H1 (cell line): ENCODE results near the gene ZDHHC20. TPM values are rescaled to one million over a fixed set of nuclear protein-coding genes. Genes with fewer than 3 reads are reported as not detected.
A peak's percentile ranks its signal among the peaks of the same experiment; 100 is the strongest.

Source experiments
- CTCF ChIA-PET: fragments of 300-600 bp; sonication (Branson Sonifier 250); formaldehyde crosslinking; loops from one replicate; lab custom pipeline; 2021; ENCODE audit not compliant: partially characterized antibody; lab: Charles Lee
- POLR2A ChIA-PET: fragments of 300-600 bp; sonication (Branson Sonifier 250); formaldehyde crosslinking; loops from one replicate; lab custom pipeline; 2021; ENCODE audit warnings: inconsistent platforms; ENCODE audit not compliant: partially characterized antibody; lab: Charles Lee
- DNase-seq, 2 experiments: peaks; one replicate each; pipeline versions ENCODE4 v3.0.0 to v3.0.0-alpha.2; 2010 to 2022; ENCODE audit warnings: low spot score in 2 of 2, low read depth in 1 of 2, mixed read lengths in 1 of 2
- FAIRE-seq: peaks from 2 replicates; lab custom pipeline; 2011; peaks lifted over from hg19 to GRCh38; lab: Jason Lieb, UNC
- H2AFZ ChIP-seq: 2 replicates; pipeline ENCODE4 v1.8.1; 2012; ENCODE audit warnings: low read length, inconsistent platforms
- H2AK5ac ChIP-seq: 2 replicates; pipeline ENCODE4 v1.6.1; 2013; ENCODE audit warnings: low read depth, low read length
- H2BK120ac ChIP-seq: replicated peaks from 2 replicates; pipeline ENCODE3; 2013; ENCODE audit warnings: low read depth, low read length, inconsistent platforms
- H2BK12ac ChIP-seq: 2 replicates; pipeline ENCODE4 v1.6.1; 2013; ENCODE audit warnings: low read depth, low read length
- H2BK15ac ChIP-seq: 2 replicates; pipeline ENCODE4 v1.6.1; 2013; ENCODE audit warnings: low read length
- H2BK20ac ChIP-seq: 2 replicates; pipeline ENCODE4 v1.6.1; 2013; ENCODE audit warnings: low read length
- H2BK5ac ChIP-seq: 2 replicates; pipeline ENCODE4 v1.6.1; 2013; ENCODE audit warnings: low read depth, low read length
- H3K14ac ChIP-seq: 2 replicates; pipeline ENCODE4 v1.6.1; 2013; ENCODE audit warnings: inconsistent platforms; ENCODE audit not compliant: insufficient read length
- H3K18ac ChIP-seq: 2 replicates; pipeline ENCODE4 v1.6.1; 2013; ENCODE audit warnings: low read length; ENCODE audit errors: extremely low read depth
- H3K23ac ChIP-seq: 2 replicates; pipeline ENCODE4 v1.6.1; 2013; ENCODE audit warnings: inconsistent platforms; ENCODE audit not compliant: insufficient read length
- H3K23me2 ChIP-seq: 2 replicates; pipeline ENCODE4 v1.6.1; 2013; ENCODE audit warnings: low read depth, low read length
- H3K27ac ChIP-seq: 2 replicates; pipeline ENCODE4 v1.6.1; 2011; ENCODE audit warnings: low read depth, low read length, inconsistent platforms
- H3K27me3 ChIP-seq, 4 experiments: replicated peaks in 1 of 4; 1 replicate in 1 of 4; 2 replicates in 3 of 4; pipeline versions ENCODE4 v1.6.1 to v1.8.1; 2011 to 2013; ENCODE audit warnings: low read length in 3 of 4, mild to moderate bottlenecking in 3 of 4, inconsistent platforms in 2 of 4, mixed read lengths in 2 of 4, moderate library complexity in 1 of 4; ENCODE audit not compliant: control insufficient read depth in 3 of 4, insufficient read depth in 3 of 4; ENCODE audit errors: extremely low read depth in 1 of 4
- H3K36me3 ChIP-seq, 4 experiments: 2 replicates each; pipeline versions ENCODE4 v1.6.1 to v1.8.1; 2011 to 2013; ENCODE audit warnings: mild to moderate bottlenecking in 4 of 4, low read length in 3 of 4, moderate library complexity in 2 of 4, control low read depth in 1 of 4, inconsistent platforms in 1 of 4; ENCODE audit not compliant: insufficient read depth in 4 of 4, control insufficient read depth in 2 of 4
- H3K4ac ChIP-seq: replicated peaks from 2 replicates; pipeline ENCODE3; 2013; ENCODE audit warnings: low read length, low read depth, mixed read lengths, inconsistent platforms; ENCODE audit not compliant: insufficient read length
- H3K4me1 ChIP-seq, 4 experiments: replicated peaks in 1 of 4; 1 replicate in 1 of 4; 2 replicates in 3 of 4; pipeline versions ENCODE4 v1.6.1 to v1.8.1; 2011 to 2013; ENCODE audit warnings: low read length in 3 of 4, inconsistent platforms in 2 of 4, mixed read lengths in 1 of 4; ENCODE audit not compliant: insufficient read depth in 4 of 4, control insufficient read depth in 3 of 4
- H3K4me2 ChIP-seq, 2 experiments: 2 replicates each; pipeline versions ENCODE4 v1.6.1 to v1.8.1; 2011 to 2013; ENCODE audit warnings: low read depth in 2 of 2, low read length in 2 of 2, control low read depth in 1 of 2, inconsistent platforms in 1 of 2, mild to moderate bottlenecking in 1 of 2; ENCODE audit not compliant: insufficient read depth in 1 of 2
- H3K4me3 ChIP-seq, 4 experiments: fragments of 200-600, 300-600 bp in 1 of 4; sonication (generic), shearing (Covaris generic), sonication (Bioruptor Twin) in 1 of 4; 2 replicates each; pipeline versions ENCODE4 v1.5.1 to v1.8.1; 2011 to 2016; ENCODE audit warnings: low read length in 4 of 4, low read depth in 3 of 4, control low read depth in 2 of 4, inconsistent platforms in 2 of 4, mild to moderate bottlenecking in 2 of 4, mixed read lengths in 1 of 4, moderate library complexity in 1 of 4; ENCODE audit not compliant: insufficient read depth in 2 of 4; ENCODE audit errors: extremely low read depth in 1 of 4
- H3K56ac ChIP-seq: replicated peaks from 2 replicates; pipeline ENCODE3; 2013; ENCODE audit warnings: low read depth, mild to moderate bottlenecking, mixed read lengths, low read length, inconsistent platforms; ENCODE audit not compliant: insufficient read length
- H3K79me1 ChIP-seq: 2 replicates; pipeline ENCODE4 v1.6.1; 2013; ENCODE audit warnings: low read depth, low read length, control low read depth
- H3K79me2 ChIP-seq, 2 experiments: 2 replicates each; pipeline versions ENCODE4 v1.6.1 to v1.8.1; 2012 to 2013; ENCODE audit warnings: low read length in 2 of 2, mild to moderate bottlenecking in 2 of 2, inconsistent platforms in 1 of 2; ENCODE audit not compliant: insufficient read depth in 2 of 2, control insufficient read depth in 1 of 2
- H3K9ac ChIP-seq, 4 experiments: replicated peaks in 1 of 4; 1 replicate in 1 of 4; 2 replicates in 3 of 4; pipeline versions ENCODE4 v1.6.1 to v1.8.1; 2011 to 2013; ENCODE audit warnings: low read depth in 3 of 4, low read length in 3 of 4, control low read depth in 2 of 4, mild to moderate bottlenecking in 2 of 4, moderate library complexity in 2 of 4, inconsistent platforms in 1 of 4; ENCODE audit errors: extremely low read depth in 1 of 4
- H3K9me3 ChIP-seq, 2 experiments: 2 replicates each; pipeline versions ENCODE4 v1.6.1 to v1.8.1; 2012 to 2013; ENCODE audit warnings: mild to moderate bottlenecking in 2 of 2, moderate library complexity in 2 of 2, control low read depth in 1 of 2, inconsistent platforms in 1 of 2, low read depth in 1 of 2, low read length in 1 of 2, mixed read lengths in 1 of 2; ENCODE audit not compliant: insufficient read depth in 2 of 2
- H4K20me1 ChIP-seq, 2 experiments: replicated peaks in 1 of 2; 2 replicates each; pipeline versions ENCODE3 to v1.8.1; 2011 to 2013; ENCODE audit warnings: inconsistent platforms in 2 of 2, low read length in 2 of 2, mild to moderate bottlenecking in 1 of 2; ENCODE audit not compliant: insufficient read depth in 2 of 2, control insufficient read depth in 1 of 2
- H4K5ac ChIP-seq: 2 replicates; pipeline ENCODE4 v1.6.1; 2013; ENCODE audit warnings: low read length, low read depth, mixed read lengths, inconsistent platforms; ENCODE audit not compliant: insufficient read length
- H4K8ac ChIP-seq: 2 replicates; pipeline ENCODE4 v1.8.0; 2013; ENCODE audit warnings: mild to moderate bottlenecking, moderate library complexity, low read length, inconsistent platforms; ENCODE audit not compliant: insufficient read depth; ENCODE audit errors: extremely low read depth
- H4K91ac ChIP-seq: replicated peaks from 2 replicates; pipeline ENCODE3; 2013; ENCODE audit warnings: low read length, mixed read lengths, inconsistent platforms; ENCODE audit not compliant: insufficient read length
- BACH1 ChIP-seq: IDR thresholded peaks from 2 replicates; pipeline ENCODE4 v1.6.1; 2012; ENCODE audit warnings: low read length, improper control_type of control experiment
- CEBPB ChIP-seq: IDR thresholded peaks from 2 replicates; pipeline ENCODE4 v1.6.1; 2012; ENCODE audit warnings: low read depth, low read length
- CHD1 ChIP-seq: IDR thresholded peaks from 2 replicates; pipeline ENCODE4 v1.6.1; 2012; ENCODE audit warnings: low read depth, low read length, improper control_type of control experiment
- HDAC6 ChIP-seq: IDR thresholded peaks from one replicate; pipeline ENCODE4 v1.7.1; 2012; ENCODE audit warnings: low read depth, mild to moderate bottlenecking, inconsistent platforms, low read length, moderate library complexity
- PHF8 ChIP-seq: fragments of 200-600 bp; sonication (generic); conservative IDR thresholded peaks from 2 replicates; pipeline ENCODE4 v1.7.1; 2012; ENCODE audit warnings: low read depth, mild to moderate bottlenecking, inconsistent platforms, low read length, moderate library complexity
- SAP30 ChIP-seq: fragments of 300-600 bp; sonication (generic); IDR thresholded peaks from 2 replicates; pipeline ENCODE4 v1.7.1; 2012; ENCODE audit warnings: low read length, moderate library complexity, mild to moderate bottlenecking, inconsistent platforms; ENCODE audit not compliant: insufficient read depth, insufficient replicate concordance
- SIX5 ChIP-seq: IDR thresholded peaks from 2 replicates; pipeline ENCODE4 v1.6.1; 2011; ENCODE audit warnings: mild to moderate bottlenecking, low read depth, low read length
- TBP ChIP-seq: IDR thresholded peaks from 2 replicates; pipeline ENCODE4 v1.6.1; 2011; ENCODE audit warnings: low read depth, low read length, improper control_type of control experiment
- TCF12 ChIP-seq: IDR thresholded peaks from 2 replicates; pipeline ENCODE4 v1.6.1; 2011; ENCODE audit warnings: low read depth, mild to moderate bottlenecking, low read length
- ZNF274 ChIP-seq: IDR thresholded peaks from 2 replicates; pipeline ENCODE4 v1.7.0; 2012; ENCODE audit warnings: low read length, borderline replicate concordance; ENCODE audit errors: extremely low read depth
- WGBS, 2 experiments: shearing (Covaris generic) in 1 of 2; methylation state at CpG; one replicate each; pipeline versions ENCODE4 v1.1.6 to v1.1.7; 2013 to 2015; ENCODE audit warnings: low lambda C conversion rate in 2 of 2, mixed read lengths in 2 of 2, inconsistent platforms in 1 of 2, low coverage in 1 of 2, missing lambda C conversion rate in 1 of 2; ENCODE audit not compliant: insufficient replicate concordance in 2 of 2, insufficient coverage in 1 of 2, insufficient read length in 1 of 2; ENCODE audit errors: extremely low coverage in 1 of 2, missing lambda C conversion rate in 1 of 2; 5-methylcytosine and 5-hydroxymethylcytosine counted together
- polyA plus RNA-seq, 7 experiments: library from polyadenylated mRNA; depleted of rRNA in 3 of 7; stranded (reverse) in 5 of 7; unstranded in 2 of 7; fragments of >200 nt in 5 of 7; fragments of 200-250 nt in 2 of 7; gene quantifications; 1 replicate in 5 of 7; 2 replicates in 1 of 7; 4 replicates in 1 of 7; pipeline versions ENCODE4 v1.2.1 to v1.2.3, GENCODE V29; 2011 to 2013; ENCODE audit warnings: missing spikeins in 2 of 7, mixed read lengths in 2 of 7
- total RNA-seq: library from RNA; stranded (reverse); fragmentation: NEBNext Ultra II Directional; extraction: Animal tissue kit (Norgen Biotek cat#: 25700); gene quantifications from 2 replicates; pipeline ENCODE4 v1.2.1, GENCODE V29; 2021
- TF ChIP-seq, protein P1 (sequence below): IDR thresholded peaks from 2 replicates; pipeline ENCODE4 v1.6.1; 2012; ENCODE audit warnings: inconsistent platforms

Gene ZDHHC20
- total and polyA plus RNA-seq, 2 of the 8 experiments (the other 6 are each of a cell fraction or from before 2014, with no cell fraction given): 16.4 to 89.0 TPM

DNA sequence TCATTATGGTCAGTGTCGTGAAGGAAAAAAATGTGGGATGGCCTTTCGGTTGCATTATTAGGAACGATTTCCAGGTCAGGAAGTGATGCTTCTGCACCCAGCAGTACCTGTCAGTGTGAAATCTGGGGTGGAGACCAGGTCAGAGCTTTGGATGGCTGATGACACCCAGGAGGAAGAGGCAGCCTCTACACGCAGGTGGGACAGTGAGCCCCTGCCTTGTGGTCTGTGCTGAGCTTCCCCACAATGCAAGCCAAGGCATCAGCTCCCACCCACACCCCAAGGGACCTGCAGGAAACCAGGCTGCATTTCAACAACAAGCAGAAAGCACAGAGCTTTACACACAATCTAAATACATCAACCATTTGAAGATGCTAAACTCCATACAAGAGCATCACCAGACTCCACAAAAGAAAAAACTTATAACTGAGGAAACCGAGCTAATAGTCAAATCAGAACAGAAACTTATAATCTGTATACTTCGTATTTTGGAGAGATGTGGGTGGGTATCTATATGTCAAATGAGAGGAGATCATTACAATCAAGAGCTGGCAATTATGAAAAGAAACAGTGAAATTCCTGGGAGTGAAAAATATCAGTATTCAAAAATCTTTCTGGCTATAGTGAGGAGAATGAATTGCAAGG is 130.1 kb downstream of the ZDHHC20 start:
- no peak for DNase-seq
- H3K4me2 ChIP-seq: peak overlapping the region in 1 of 2 experiments; percentile 83; a peak in 1 of 4 replicates
- TF ChIP-seq CHD1 (no peak), PHF8 (no peak), SIX5 (no peak), SAP30 (no peak), TCF12 (no peak), ZNF274 (no peak), TBP (no peak), CEBPB (no peak), HDAC6 (no peak), BACH1 (no peak)
- TF ChIP-seq, protein P1, sequence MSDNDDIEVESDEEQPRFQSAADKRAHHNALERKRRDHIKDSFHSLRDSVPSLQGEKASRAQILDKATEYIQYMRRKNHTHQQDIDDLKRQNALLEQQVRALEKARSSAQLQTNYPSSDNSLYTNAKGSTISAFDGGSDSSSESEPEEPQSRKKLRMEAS: no peak
- TF ChIP-seq, all 59 proteins: peak for 0
- Histone ChIP-seq H4K91ac (no peak overlapping the region), H3K79me1 (no peaks in the 10 kb centered on the region), H3K18ac (peak overlapping the region; percentile 28; the same call in 1 of the 2 replicates), H2AFZ (no peak overlapping the region), H3K23me2 (peaks cover 2% of the 10 kb centered on the region; the same call in 1 of the 2 replicates), H2BK5ac (peak overlapping the region; percentile 76; the same call in 1 of the 2 replicates), H3K4ac (no peak overlapping the region), H3K79me2 (no peaks in the 10 kb centered on the region), H4K8ac (no peak overlapping the region), H3K27me3 (peaks cover 0 to 2% (median 0%) of the 10 kb centered on the region in 4 experiments; a peak in 2 of 7 replicates), H2AK5ac (0 out of 2 replicates have a peak overlapping the region, but pooled peaks have one; percentile 34), H3K14ac (no peak overlapping the region), H3K4me1 (peaks cover 19 to 32% (median 21%) of the 10 kb centered on the region in 4 experiments), H2BK12ac (peak overlapping the region; percentile 81; the same call in 1 of the 2 replicates), H2BK15ac (no peak overlapping the region), H3K56ac (no peak overlapping the region), H4K5ac (no peak overlapping the region), H3K9ac (no peak overlapping the region), H3K23ac (no peak overlapping the region), H2BK20ac (0 out of 2 replicates have a peak overlapping the region, but pooled peaks have one; percentile 41), H2BK120ac (no peak overlapping the region), H3K4me3 (peak overlapping the region in 1 of 4 experiments; percentile 60; a peak in 1 of 8 replicates), H4K20me1 (no peaks in the 10 kb centered on the region), H3K27ac (no peak overlapping the region), H3K9me3 (no peaks in the 10 kb centered on the region), H3K36me3 (no peaks in the 10 kb centered on the region)
- WGBS, 2 experiments: 82% methylated on average over 6 of the region's 6 CpGs; no CpG with 5 or more reads in 1 of the 2 experiments
- ChIA-PET CTCF (interaction anchor here (1.1 to 5.4 kb wide), 8 partner anchors 8 to 148 kb away, joined by 4 to 40 read pairs (median 6); no protein-coding TSS in a partner anchor), POLR2A (interaction anchor here (0.8 to 5.7 kb wide), 7 partner anchors 10 to 130 kb away, joined by 3 to 68 read pairs (median 5); partner anchors contain the start of gene ZDHHC20)
- FAIRE-seq: no peak
